HG02759 (cell line): ENCODE results near the gene PEAK1.

Experiments used
- ATAC-seq: cut with Tn5 transposase; IDR thresholded peaks from one replicate; pipeline ENCODE4 v1.9.1; 2021; ENCODE audit warnings: mild to moderate bottlenecking, moderate library complexity; ENCODE audit not compliant: unreplicated experiment

The PEAK1 gene

DNA sequence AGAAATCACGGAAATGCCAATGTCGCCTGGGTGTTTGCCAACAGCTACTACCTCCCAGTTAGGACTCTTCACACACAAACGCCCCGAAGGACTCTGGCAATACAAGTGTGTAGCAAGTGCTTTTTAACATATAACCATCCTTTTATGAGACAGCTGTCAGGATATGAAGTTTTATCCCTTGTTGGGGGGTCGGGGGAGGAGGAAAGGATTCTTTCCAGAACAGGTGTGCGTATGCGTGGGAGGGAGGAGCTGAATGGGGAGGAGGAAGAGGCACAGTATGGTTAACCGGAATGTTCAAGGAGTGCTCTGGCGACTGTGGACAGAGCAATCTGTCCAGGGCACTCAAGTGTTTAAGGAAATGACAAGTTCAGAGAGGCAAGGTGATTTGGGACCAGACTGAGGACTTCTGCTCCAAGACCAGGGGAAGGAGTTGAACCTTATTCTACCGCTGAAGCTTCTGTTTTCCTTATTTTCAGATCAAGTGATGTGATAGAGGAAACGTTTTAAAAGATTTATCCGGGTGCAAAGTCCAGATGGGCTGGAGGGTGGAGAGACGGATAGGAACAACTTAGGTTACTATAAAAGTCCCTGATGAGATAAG is 350.3 kb downstream of the PEAK1 start:
- ATAC-seq = no peak

DNA sequence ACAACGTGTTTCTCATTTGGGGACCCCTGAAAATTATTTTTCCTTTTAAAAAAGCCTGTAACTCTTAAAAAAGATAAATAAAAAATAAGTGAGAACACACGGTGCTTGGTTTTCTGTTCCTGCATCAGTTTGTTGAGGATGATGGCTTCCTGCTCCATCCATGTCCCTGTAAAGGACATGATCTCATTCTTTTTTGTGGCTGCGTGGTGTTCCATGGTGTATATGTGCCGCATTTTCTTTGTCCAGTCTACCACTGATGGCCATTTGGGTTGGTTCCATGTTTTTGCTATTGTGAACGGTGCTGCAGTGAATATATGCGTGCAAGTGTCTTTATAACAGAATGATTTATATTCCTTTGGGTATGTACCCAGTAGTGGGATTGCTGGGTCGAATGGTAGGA is 351.3 kb downstream of the PEAK1 start:
- no peak for ATAC-seq

DNA sequence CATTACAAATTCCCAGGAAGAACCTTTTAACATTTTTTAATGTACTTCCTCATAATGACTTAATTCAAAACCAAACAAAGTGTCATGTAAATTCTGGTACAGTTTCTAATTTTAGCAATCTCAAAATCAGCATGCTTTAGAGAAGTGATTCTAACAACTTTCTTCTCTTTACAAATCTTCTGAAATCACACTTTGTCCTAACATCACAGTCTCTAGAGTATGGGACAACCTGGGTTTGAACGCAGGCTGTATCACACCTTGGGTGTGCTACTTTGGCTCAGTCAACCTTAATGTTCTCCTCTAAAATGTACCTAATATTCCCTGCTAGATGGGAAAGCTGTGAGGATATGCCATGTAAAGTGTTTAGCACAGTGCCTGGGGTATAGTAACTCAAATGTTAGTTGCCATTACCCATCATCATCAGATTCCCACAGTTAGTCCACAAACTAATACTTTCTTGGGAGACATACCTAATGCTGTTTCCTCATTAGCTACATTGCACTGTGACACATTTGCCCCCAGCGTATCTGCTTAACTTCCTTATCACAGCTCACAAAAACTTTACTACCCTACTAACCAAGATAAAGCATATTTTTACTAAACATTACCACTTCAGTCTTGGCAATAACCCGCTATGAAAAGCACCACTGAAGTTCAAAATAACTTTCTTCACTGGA is 352.1 kb downstream of the PEAK1 start:
- ATAC-seq = no peak

DNA sequence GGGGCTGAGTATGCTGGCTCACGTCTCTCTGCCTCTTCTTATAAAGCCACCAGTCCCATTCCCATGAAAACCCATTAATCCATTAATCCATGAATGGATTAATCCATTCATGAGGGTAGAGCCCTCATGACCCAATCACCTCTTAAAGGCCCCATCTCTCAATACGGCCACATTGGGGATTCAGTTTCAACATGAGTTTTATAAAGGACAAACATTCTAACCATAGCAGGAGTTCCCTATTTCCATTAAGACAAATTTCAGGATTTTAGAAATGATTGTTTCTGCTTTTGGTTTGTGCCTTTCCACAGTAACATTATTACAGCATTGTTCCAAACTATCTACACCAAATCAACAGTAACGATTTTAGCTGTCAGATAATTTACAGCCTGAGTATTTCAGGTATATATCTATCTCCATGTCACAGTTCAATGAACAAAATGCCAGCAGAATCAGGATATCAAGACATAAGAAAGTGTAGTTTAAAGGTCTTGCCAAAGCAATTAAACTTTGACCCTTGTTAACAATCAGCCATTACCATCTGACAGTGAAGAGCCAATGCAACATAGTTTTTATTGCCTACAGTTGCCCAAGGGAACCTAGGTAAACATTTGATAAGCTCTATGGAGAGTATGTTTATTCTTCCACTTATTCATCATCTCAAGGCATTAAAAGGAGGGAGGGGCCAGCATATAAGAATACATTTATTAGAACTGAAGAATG is 352.8 kb downstream of the PEAK1 start:
- no peak for ATAC-seq

DNA sequence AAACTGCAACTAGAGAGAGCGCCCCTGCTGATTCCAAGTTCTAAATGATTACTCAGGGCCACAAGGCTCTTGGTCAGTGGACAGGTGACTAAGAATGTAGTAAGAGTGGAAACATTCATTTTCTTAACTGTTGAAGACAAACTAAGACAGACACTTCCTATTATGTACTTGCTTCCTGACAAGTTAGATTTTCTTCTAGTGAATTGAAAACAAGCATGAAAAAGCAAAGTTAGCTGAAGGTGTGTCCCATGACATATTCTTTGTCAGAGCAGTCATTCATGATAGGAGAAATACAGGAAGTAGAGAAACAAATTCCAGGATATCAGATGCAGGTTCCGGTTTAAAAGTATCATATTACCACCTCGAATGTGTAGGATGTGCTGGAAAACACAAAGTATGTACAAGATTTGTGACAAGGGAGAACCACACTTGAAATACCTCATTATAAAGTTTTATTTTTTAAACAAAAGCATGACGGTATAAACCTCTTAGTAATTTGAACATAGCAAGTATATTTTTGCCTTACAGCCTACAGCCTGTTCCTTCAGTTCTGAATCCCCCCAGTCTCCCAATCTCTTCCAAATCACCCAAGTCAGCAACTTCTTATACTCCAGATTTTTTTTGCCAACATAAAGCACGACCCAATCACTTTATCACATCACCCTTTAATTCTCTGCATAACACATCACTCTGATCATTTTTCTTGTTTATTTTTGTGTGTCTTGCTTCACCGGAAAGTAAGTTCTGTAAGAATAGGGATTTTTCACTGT is 355.2 kb downstream of the PEAK1 start:
- ATAC-seq = no peak

DNA sequence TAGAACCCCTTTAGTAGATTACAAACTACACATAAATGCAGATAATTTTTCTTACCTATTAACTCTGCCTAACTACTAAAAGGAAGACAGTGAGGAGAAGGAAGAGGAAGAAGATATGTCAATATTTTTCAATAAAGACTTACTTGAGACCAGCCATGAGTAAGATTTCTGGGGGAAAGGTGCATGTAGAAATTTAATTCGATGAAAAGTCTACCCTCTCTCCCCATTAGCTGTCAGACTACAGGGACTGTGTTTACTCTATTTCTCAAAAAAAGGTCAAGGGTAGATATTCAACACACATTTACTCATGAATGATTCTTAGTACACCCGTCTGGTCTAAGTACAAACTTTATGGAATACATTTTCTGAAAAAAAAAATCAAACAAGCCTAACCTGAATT is 355.8 kb downstream of the PEAK1 start:
- ATAC-seq = no peak

DNA sequence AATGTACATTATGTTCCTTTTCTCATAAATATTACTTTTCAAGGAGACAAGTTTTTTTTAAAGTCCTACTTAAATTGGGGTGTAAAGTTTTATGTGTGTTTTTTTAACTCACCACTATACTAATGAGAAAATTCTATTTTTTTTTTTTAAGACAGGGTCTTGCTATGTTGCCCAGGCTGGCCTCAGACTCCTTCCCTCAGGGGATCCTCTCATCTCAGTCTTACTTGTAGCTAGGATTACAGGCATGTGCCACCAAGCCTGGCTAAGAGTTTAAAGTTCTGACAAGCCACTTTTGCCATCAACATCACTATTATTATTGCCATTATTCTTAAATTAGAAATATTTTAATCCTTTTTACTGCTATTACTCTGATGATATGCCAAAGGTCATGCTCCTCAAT is 356.7 kb downstream of the PEAK1 start:
- ATAC-seq = no peak

DNA sequence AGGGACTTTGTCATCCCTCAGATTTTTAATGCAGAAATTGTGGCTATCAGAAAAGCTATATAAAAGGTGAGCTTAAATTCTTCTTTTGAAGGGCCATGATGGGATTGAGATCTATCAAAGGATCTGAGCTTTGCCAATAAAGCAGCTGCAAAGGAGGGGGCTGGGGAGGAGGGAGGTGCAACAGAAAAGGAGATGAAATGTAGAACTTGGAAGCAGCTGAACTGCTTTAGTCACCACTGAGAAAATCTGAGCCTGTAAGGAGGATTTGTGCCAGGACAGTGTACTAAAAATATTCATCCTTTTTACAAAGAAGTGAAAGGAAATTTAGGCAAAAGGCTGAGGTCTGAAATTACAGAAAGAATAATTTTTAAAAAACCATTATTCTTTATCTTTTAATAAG is 359.4 kb downstream of the PEAK1 start:
- ATAC-seq = no peak

DNA sequence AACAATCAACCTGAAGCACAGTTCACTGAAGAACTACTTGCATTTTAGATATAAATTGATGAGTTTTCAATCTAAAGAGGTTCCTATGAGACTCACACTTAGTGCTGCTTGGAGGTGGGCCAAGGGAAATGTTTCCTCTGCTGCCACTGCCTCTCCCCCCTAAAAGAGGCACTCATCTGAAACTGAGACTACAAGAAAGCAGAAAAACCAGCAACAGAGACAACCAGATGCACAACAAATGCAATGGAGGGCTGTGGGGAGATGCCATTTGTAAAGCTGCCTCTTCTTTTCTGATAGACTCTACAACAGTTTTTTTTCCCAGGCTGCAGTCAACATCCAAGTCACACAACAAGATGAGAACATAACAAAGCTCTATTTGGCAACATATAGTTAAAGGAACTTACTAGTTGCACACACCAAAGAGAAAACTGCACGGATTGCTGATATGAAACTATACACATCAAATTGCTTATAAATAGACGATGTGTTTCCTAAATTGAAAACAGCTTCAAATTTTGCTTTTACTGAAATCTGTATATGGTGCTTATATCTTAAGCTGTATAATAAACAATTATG is 360.0 kb downstream of the PEAK1 start:
- no peak for ATAC-seq

DNA sequence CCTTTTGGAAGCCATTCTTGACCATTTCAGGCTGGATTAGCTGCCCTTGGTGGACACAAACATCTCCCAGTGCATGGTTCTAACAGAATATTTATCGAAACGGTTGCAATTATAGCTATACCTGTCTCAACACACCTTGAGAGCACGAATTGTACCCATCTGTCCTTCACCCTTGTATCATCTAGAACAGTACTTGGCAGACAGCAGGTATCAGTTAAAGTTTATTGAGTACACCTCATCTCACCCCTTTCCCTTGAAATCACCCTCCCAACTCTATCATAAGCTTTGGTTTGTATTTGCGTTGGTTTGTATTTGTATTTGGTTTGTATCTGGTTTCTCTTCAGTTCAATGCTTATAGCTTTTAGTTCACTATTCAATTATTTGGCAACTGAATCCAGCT is 361.4 kb downstream of the PEAK1 start:
- no peak for ATAC-seq

DNA sequence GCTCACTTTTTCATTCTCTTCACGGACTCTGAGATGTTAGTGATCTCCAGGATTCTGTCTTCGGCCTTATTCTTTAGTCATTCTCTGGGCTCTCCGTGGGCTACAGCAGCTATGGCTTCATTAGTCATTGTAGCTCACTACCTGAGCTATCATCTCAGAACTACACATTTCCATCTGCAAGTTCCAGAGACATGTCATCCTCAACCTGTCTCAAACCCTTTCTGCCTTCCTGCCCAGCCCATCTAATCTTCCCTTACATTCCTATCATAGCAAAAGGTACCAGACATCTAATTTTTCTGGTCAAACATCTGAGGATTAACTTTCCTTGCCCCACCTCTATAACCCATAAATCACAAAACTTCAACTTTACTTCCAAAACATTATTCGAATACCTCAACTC is 362.2 kb downstream of the PEAK1 start:
- ATAC-seq = no peak

DNA sequence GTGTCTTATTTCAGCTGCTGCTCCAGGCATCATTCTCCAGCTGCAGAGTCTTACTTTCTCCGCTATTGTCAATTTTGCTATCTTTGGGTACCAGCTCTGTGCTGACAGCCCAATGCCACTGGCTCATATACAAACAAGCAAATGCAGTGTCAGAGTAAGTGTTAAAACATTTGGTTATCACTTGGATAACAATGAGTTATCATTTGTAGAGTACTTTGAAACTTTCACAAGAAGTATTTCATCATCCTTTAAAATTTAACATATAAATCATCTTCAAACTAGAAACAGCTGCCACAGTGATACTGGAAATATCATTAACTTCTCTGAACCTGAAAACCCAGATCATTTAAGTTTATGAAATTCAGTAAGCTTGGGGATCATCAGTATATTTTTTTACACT is 362.8 kb downstream of the PEAK1 start:
- ATAC-seq = no peak

DNA sequence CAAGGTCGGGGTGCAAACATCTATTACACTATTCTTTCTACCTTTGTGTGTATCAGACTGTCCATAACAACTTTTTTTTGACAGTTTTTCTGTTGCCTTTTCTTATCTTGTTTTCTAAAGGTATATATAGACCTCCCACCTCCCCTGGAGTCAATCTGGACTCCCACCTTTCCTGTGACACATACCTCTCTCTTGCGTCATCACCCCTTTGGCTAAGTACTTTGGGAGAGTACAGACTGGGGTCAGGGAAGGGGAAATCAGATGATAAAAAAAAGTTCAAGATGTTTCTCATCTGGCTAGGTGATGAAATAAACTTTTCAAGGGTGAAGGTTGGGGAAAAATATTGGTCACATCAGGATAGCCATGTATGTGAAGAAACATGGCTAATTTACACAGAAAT is 366.2 kb downstream of the PEAK1 start:
- no peak for ATAC-seq

DNA sequence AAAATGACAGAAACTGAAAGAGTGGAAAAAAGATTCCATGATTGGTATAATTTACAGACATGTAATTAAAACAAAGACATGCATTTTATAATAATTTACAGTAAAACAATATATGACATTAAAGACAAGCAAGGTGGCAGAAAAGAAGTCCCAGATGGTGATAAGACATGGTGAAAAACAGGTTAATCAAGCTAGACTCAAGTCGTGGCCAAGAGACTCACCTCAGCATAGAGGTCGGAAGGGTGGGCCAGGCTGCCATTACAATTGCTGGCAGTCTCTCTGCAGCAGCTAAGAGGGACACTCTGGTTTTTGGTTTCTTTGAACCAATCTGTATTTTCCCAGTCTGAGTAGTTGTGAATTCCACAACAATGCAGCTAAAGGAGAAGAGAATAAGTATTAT is 367.3 kb downstream of the PEAK1 start:
- ATAC-seq = no peak
